GM19025 (cell line): ENCODE data around the gene RNU6-9.
A peak's percentile ranks its signal among the peaks of the same experiment; 100 is the strongest.
"Not testable (repeated sequence)": the region's sequence is repeated elsewhere in the genome, so short reads cannot be mapped to it uniquely, and the experiment has no call there.

Experiments
- ATAC-seq: cut with Tn5 transposase; IDR thresholded peaks from one replicate; pipeline ENCODE4 v1.9.1; 2021; ENCODE audit warnings: mild to moderate bottlenecking, low read depth, moderate library complexity; ENCODE audit not compliant: unreplicated experiment

The RNU6-9 gene

GRCh38 chr19:892894-893689 lies at the start of gene RNU6-9, which contains the start of gene MED16:
TSS of gene RNU6-9 (plus strand) at chr19:893484.
TSS of gene MED16 (minus strand) at chr19:893187. CDS start at chr19:891131, 2,056 bp downstream.
- peak; percentile 86 for ATAC-seq

- ATAC-seq, result no peak
These were observed 49.3 kb upstream of the RNU6-9 start for GRCh38 chr19:843836-844545.

GRCh38 chr19:844546-844971 lies 48.7 kb upstream of the RNU6-9 start:
- ATAC-seq, result no peak

GRCh38 chr19:845707-846521 lies 47.4 kb upstream of the RNU6-9 start:
- no peak for ATAC-seq

- ATAC-seq, result no peak
These were observed 44.8 kb upstream of the RNU6-9 start for GRCh38 chr19:848386-848921.

GRCh38 chr19:849195-849594 lies 44.1 kb upstream of the RNU6-9 start:
- not testable (repeated sequence) for ATAC-seq

- no peak for ATAC-seq
These were observed 42.9 kb upstream of the RNU6-9 start for GRCh38 chr19:850221-850978.

GRCh38 chr19:850979-851335 lies 42.3 kb upstream of the RNU6-9 start:
- ATAC-seq, result no peak

- no peak for ATAC-seq
These were observed 40.9 kb upstream of the RNU6-9 start, which contains the start of gene ELANE for GRCh38 chr19:852136-853013. TSS of gene ELANE (plus strand) at chr19:852303. CDS start at chr19:852329, 26 bp downstream.

- no peak for ATAC-seq
These were observed 40.2 kb upstream of the RNU6-9 start for GRCh38 chr19:853014-853585.

- not testable (repeated sequence) for ATAC-seq
These were observed 39.6 kb upstream of the RNU6-9 start for GRCh38 chr19:853614-854220.

GRCh38 chr19:854549-854948 lies 38.7 kb upstream of the RNU6-9 start:
- no peak for ATAC-seq

GRCh38 chr19:855142-855541 lies 38.1 kb upstream of the RNU6-9 start:
- no peak for ATAC-seq

- ATAC-seq, result no peak
These were observed 37.6 kb upstream of the RNU6-9 start for GRCh38 chr19:855566-856120.

GRCh38 chr19:858284-858683 lies 35.0 kb upstream of the RNU6-9 start:
- ATAC-seq, result no peak

- no peak for ATAC-seq
These were observed 34.1 kb upstream of the RNU6-9 start, which contains the start of gene CFD for GRCh38 chr19:858868-859843. TSS of gene CFD (plus strand) at chr19:859664. CDS start at chr19:859690, 26 bp downstream.
